HFF-Myc (cell line): Measurements from ENCODE around the gene ANAPC13.

ENCODE experiments used
- DNase-seq: peaks from one replicate; pipeline ENCODE4 v3.0.0-alpha.2; 2011; ENCODE audit warnings: low read depth; ENCODE audit errors: extremely low read depth
- H3K4me3 ChIP-seq: replicated peaks from 2 replicates; pipeline ENCODE4 v1.5.1; 2011; ENCODE audit warnings: low read depth, mild to moderate bottlenecking, control low read depth, low read length
- CTCF ChIP-seq: IDR thresholded peaks from 2 replicates; pipeline ENCODE4 v1.5.1; 2012; ENCODE audit warnings: mild to moderate bottlenecking, low read depth, low read length, control low read depth; ENCODE audit errors: missing control alignments

The ANAPC13 gene

DNA sequence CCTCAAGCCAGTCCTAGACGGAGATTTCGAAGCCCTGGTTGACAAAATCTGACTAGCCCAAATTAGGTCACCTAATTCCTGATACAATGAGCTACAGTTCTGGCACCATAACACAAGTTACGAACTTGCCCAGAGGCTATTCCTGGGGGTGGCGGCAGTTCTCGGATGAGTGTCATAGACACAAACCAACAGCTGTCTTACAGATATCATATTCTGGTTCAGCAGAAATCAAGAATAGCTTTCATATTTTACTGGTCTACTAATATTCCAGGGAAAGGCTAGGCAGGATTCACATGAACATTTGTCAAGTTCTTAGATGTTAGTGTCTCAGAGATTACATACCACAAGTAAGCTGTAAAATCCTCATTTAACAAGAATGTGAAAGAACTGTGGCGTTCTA is 8.8 kb downstream of the ANAPC13 start:
- H3K4me3 ChIP-seq: no peak overlapping the region
- TF ChIP-seq CTCF: no peak
- no peak for DNase-seq

GRCh38 chr3:134476306-134476705 is 9.5 kb downstream of the ANAPC13 start:
- H3K4me3 ChIP-seq: no peak overlapping the region
- no peak for TF ChIP-seq CTCF
- DNase-seq: no peak

DNA sequence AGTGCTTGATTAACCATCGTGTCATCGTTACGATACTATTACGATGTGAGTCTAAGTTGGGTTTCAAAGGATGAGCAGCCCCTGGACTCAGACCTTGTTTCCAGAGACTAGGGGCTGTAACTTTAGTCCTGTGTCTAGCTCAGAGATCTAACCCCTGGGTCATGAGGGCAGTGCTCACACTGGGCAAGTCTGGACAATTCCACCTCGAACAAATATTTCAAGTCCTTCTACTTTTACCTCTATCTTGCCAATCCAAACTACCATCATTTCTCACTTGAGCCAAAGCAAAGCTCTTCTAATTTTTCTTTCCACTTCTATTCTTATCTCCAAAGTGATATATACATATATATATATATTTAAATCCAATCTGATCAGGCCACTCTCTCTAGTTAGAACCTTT is 10.8 kb downstream of the ANAPC13 start:
- no peak for DNase-seq
- no peak overlapping the region for H3K4me3 ChIP-seq
- no peak for TF ChIP-seq CTCF

GRCh38 chr3:134473868-134474546 is 11.8 kb downstream of the ANAPC13 start:
- TF ChIP-seq CTCF: peak; percentile 60
- H3K4me3 ChIP-seq: no peak overlapping the region
- DNase-seq: peak; percentile 81

GRCh38 chr3:134472831-134473230 is 13.0 kb downstream of the ANAPC13 start:
- TF ChIP-seq CTCF: no peak

GRCh38 chr3:134471521-134472193 is 14.1 kb downstream of the ANAPC13 start:
- H3K4me3 ChIP-seq: no peak overlapping the region
- DNase-seq: no peak

More at GRCh38 chr3:134472831-134473230, 13.0 kb downstream of the ANAPC13 start:
- DNase-seq: no peak
- H3K4me3 ChIP-seq: no peak overlapping the region

More at GRCh38 chr3:134471521-134472193, 14.1 kb downstream of the ANAPC13 start:
- no peak for TF ChIP-seq CTCF
